ENCODE data around the gene CREB3L2.

Gene CREB3L2

DNA sequence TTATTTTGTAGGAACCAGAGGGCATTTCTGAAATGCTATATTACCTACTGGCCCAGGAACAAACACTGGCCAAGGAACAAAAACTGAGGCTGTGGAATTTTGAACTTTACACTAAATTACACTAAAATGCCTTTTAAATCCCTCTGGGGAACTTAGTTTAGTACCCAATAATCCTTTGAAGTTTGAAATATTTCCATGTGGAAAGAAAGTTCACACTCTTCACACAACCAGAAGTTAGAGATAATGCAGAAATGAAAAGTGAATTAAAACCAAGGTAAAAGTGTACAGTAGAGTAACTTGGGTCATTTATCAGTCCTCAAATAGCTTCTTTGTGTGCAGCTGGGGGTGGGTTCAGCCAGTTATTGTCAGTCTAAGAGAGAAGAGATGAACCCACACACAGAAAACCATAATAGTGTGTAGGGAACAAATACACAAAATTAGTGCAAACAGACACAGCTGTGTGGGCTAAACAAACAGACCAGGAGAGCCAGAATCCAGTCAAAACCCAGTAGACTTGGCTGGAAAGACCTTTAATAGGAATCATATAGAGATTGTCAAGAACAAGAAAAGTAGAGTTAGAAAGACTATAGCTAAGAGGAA, 108.6 kb downstream of the CREB3L2 start:
- DNase-seq: peak; percentile 26

DNA sequence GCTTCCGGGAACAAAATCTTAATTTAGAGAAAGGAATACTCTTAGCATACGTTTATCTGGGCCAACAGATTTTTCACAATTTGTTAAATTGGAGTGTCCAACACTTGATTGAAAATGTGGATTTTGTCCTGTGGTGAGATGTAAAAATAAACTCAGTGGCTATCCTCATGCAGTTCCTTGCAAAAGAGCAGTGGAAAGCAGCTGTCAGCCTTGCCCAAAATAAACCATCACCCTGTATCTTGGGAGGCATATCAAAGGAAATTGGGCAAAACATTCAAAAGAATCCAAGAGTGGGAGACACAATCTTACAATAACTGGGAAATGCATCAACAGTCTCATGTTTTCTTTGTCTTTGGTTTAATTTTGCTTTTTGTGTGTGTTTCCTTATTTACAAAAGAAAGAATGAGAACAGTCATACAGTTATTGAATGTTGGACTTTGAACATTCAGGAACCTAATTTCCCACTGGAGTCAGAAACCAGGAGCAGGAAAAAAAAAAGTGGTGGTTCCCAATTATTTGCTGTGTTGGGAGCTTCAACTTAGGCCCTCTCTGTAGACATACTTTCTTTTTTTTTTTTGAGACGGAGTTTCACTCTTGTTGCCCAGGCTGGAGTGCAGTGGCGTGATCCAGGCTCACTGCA, 110.8 kb downstream of the CREB3L2 start:
- DNase-seq: no peak

DNA sequence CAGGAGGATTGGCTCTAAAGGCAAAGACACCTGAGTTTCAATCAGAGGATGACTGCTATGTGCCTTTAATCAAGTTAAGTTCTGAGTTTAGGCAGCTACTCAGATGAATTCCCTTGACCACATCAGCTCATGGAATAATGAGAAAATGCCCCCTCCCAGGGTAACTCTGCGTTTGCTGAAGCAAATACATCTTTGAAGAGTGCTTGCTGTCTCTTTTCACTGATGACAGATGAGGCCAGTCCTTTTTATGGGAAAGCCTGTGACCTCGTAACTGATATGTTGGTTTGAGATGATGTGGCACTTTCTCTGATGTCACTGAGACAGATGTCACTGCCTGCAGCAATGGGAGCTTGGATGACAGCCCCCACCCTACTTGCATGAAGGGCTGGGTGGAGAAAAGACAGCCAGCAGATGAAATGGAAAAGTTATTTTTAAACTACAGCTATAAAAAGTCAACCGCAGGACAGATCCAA, 111.4 kb downstream of the CREB3L2 start:
- no peak for DNase-seq

DNA sequence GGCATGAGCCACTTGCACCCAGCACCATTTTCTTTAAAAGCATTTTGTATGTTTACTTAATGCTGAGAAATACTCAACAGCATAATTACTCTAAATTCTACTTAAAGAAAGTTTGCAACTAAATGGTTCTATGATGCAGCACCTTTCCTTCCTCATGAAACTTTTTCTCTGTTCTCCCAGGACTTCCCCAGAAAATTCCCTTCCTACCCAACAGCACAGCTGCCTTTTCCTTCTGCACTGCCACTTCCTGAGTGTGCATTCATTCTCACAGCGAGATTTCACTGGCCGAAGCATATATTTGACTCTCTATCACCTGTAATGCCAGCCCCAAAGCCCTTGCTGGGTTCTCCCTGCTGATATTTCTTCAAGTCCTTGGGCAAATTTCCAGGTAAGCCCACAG, 113.6 kb downstream of the CREB3L2 start:
- no peak for DNase-seq

DNA sequence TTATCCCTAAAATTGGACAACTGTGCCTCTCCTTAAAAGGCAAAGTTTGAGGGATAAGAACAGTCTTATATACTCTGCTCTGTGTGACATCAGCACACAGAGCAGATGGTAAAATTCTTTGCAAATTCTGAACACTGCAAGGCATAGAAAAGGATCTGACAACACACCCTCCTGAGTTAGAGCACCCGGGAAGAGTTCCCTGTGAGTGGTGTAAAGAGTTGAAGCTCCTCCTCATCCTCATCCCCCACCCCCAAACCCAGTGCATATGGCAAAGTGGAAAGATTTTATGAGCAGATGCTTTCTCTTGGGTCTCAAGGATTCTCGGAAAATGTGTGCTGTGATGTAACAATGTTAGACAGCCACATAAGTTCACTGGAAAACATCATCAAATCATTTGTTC, 115.1 kb downstream of the CREB3L2 start:
- DNase-seq: no peak

DNA sequence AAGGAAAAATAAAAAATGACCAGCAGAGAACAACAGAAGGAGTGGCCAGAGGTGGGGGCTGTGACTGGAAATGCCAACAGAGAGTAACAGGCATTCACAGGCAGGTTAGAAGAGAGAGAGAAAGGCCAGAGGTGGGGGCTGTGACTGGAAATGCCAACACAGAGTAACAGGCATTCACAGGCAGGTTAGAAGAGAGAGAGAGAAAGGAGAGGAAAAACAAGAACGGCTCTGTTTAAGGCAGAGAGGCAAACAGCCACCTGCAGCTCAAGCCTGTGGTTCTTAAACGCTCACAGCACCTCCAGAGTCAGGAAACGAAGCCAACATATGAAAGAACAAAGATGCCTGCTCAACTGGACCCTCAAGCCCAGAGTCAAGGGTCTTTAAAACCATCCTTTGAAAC, 115.6 kb downstream of the CREB3L2 start:
- DNase-seq: no peak

DNA sequence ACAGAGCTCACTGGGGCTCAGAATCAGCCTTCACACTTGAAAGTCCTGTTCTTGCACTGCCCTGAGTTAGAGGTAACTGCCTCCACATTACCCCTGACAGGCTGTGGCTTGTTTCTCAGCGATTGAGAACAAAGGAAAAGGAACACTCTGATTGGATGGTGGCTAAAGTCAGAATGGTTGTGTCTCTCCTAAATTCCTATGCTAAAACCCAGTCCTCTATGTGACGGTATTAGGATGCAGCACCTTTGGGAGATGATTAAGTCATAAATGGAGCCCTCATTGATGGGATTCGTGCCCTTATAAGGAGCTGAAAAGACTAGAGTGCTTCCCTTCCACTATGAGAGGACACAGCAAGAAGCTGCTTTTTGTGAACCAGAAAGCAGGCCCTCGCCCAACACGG, 116.2 kb downstream of the CREB3L2 start:
- no peak for DNase-seq

DNA sequence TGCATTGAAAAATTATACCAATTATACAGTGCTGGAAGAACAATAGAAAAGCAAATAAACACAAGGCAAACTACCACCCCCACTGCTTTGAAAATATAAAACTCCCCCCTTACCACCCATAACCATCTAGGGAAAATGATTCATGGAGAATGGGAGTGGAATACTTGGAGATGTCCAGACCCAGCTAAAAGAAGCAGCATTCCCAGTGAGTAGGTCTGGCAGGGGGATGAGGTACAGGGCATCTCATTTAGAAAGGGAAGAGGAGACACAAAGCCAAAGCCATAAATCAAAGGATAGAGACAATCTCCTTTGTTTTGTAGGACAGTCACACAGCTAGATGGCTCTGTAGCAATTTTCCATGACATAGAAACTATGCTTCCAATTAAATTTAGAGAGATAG, 119.1 kb downstream of the CREB3L2 start:
- peak; percentile 7 for DNase-seq

DNA sequence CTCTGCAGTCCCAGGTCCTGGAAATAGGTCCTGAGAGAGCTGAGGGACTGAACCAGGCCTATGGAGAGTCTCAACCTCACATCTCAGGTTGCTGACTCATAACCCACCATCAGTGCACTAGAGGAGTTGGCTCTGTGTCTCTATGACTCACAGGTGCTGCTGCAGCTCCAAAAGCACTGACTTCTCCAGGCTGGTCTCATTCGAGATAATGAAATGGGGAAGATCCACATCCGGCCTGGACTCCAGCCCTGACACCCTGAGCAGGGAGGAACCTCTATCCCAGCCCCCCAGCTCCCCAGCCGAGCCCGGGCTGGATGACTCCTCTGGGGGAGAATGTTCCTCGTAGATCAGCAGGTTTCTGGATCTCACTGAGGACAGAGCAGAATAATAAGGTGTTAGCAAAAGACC, 119.6 kb downstream of the CREB3L2 start:
- no peak for DNase-seq

DNA sequence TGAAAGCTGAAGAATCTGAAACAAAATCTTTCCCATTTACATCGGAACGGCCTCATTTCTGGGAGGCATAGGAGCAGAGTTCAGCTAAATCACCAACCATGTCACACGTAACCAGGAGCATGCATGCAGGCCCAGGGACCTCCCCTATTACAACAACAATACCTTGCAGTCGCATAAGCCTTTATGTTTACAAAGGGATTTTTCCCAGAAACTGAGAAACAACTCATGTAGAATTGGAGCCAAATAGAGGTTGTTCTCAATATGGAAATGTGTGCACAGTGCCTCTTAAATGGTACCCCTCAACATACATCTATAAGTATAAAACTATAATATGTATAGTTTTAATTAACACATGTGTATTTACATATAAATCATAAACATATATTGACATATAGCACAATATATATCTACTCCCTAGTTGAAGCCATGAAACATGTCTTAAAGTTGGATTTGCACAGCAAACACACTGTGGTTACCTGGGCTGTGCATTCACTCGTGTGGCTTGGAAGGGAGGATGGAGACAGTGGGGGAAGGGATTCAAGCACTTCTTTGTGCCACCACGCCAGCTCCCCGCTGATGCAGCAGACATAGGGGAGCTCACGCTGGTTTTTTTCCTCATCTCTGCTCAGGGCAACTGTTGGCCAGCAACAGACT, 120.2 kb downstream of the CREB3L2 start:
- no peak for DNase-seq

DNA sequence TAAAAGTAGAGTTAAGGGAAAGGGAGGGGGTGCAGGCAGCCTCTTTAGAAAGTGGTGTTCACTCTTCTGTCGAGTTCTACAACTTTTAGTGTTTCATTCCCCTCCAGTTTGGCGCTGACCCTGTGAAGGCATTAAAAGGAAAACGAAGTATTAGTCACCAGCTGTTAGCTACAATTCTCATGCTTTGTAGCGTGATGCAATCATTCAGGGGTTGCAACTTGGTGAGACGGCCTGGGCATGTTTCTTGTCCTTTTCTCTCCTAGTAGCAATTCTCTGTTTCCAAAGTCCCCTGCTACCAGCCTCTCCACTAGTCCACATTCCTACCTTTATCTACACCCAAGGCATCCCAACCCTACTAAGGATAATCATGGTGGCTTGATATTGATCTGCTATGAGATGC, 121.5 kb downstream of the CREB3L2 start:
- no peak for DNase-seq

DNA sequence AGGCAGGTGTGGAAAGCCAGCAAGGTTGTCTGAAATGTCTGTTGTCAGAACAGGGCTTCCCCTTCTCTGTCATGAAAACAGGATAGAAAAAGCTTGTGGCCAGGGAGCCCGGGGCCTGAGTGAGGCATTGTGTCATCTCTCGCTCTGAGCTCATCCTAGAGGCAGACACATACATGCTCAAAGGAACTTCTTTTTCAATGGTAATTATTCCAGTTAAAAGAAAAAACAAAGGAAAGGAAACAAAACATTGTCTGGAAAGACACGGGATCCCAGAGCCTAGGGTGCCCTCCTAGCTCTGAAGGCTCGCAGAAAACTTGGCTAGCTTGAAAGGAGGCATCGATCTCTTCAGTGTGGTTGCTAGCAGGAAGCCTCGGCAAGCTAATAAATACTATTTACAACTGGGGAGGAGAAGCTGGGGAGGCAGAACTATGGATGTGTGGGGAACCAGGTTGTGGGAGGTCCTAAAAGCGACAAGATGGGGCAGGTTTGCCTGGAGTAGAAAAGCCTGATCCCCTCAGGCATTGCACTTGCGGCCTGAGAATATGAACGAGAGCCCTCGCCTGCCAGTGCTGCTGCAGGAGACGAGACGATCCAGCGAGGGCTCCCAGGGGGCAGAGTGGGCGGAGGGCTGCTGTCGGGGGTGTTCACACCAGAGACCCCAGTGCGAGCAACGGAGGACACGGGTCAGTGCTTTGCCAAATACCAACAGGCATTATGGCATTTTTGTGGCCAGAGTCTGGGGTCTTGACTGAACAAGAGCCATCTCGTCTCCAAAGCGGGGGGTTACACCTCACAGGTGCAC, 122.3 kb downstream of the CREB3L2 start:
- DNase-seq: no peak

DNA sequence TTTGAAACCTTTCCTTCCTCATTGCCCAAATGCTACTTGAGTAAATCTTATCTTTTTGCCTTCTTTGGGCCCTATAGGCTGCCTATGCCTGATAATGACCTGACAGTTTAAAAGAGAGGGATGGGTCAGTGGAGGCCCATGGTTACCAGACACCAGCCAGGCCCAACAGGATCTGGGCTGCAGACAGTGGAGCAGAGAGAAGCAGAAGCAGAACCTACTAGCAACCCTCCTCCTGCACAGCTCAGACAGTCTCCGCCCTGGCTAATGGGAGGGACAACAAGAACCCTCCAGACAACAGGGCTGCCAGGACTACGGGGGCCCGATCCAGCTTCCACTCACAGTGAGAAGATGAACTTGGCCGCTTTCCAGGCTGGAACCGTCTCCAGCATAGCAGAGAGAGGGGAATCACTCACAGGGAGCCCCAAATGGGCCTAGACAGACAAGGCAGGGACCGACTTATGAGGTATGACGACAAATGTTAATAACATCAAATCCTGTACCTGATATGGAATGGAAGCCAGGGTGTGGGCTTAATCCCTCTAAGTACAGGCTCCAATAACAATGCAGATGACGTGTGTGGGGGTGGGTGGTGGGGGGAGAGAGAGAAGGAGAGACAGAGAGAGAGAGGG, 123.4 kb downstream of the CREB3L2 start:
- no peak for DNase-seq

DNA sequence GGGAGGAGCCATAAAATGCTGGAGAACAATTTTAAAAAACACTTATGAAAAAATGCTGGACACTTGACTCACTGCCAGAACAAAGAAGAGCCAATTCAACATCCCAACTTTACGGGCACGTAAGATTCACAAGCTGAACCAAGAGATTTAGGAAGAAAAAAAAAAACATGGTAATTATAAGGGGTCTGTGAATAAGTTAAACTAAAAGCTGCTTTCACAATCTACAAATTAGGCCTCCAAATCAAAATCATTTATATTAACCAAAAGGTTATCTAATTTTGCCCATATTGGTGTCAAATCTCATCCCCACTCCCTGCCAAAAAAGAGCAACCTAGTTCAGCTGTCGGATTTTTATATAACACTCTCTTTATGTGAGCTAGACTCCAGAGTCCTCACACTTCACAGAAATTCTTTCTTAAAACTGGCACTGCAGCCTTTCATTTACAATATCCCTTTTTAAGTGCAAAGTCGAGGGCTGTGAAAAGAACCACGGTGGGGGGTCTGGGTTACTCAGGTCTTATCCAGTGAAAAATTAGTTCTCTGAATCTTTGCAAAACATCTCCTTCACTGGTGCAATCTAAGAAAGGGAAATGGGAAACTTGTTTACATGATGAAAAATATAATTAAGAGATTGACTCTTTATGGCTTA, 124.7 kb downstream of the CREB3L2 start:
- no peak for DNase-seq

DNA sequence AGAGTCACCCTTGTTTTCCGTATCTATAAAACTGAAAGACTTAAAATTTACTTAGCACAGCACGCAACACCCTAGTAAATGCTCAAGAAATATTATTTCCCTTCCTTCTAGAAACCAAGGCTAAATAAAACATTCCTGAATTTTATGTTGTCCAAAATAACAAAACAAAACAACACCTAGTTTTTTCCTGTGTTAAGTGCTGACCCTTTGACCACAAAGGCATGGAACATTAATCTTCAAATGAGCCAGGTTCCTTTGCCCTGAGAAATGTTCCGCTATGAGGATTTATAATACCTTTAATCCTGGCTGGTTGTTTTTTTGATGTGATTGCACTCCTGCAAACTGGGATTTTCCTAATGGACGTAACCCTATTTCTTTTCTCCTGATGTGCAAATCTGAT, 126.1 kb downstream of the CREB3L2 start:
- no peak for DNase-seq

DNA sequence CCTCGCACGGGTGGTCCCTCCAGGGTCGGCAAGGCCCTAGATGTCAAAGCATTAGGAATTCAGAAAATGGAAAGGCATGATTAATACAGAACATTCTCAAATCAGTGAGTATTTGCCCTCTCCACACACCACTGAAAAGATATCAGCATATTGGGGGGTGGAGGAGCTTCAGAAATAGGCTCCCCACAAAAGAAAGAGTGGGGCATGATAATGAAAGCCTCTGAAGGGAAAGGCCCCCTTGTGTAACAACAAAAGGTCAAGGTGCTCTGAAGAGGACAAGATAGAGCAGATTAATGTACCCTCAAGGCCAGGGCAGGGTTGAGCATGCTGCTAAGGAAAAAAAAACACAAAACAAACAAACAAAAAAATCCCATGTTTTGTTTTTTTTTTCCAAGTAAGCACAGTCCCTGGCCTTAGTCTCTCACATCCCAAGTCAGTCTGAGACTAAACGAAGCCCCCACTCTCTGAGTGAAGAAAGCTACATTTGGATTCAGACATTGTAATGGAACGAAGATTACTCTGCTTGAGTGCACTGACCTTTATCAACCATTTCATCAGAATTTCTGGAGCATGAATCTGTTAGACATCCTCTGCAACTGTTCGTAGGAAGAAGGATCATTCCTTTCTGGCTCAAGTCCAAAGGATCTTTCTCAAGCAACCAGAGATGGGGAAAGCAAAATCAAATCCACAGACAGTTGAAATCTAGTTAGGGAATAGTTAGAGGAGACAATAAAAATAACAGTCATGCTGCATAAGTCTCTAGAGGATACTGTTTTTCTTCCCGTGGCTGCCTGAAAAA, 127.7 kb downstream of the CREB3L2 start:
- no peak for DNase-seq

DNA sequence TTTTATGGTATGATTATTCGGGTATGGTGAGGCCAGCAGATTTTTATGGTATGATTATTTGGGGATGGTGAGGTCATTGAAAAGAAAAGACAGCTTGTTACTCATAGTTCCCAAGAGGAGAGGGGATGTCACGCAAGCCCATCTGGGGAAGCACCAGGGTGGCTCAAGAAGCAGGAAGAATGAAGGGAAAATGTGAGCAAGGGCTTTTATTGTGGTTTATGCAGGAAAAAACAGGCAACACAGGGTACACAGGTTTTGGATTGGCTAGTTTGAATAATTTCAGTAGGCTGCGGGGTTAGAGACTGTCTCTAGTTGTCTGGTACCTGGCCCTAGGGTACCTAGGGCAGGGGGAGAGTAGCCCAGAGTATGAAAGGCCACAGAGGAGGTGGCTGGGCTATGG, 128.4 kb downstream of the CREB3L2 start:
- DNase-seq: no peak

DNA sequence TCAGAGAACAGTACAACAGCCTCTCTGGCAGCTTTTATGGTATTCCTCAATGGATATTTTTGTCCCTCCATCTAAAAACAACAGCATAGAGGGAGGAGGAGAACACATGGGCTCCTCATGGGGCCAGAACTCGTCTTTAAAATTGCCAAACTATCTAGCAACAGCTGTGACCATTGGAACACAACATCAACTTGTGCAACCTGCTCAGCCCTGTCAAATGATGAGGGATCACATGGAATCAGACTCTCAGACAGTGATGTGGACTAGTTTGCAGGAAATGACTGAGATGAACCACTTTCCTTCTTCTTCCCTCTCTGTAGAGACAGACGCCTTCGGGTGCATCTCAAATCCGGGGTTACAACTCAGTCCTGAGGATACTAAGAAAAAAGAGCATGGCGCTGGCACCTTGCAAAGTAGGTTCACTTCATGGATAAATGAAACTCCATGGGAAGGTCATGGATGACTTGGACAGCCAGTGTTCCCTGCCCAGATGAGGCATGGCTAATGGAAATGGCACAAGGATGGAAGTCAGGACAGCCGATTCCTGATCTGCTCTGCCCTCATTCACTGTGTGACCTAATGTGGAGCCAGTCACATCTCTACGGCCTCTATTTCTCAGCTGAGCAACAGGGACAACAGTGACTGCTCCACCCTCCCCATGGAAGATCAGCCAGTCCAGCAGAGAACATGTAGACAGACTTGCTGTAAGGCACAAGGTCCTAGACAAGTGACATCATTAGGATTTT, 130.5 kb downstream of the CREB3L2 start:
- DNase-seq: no peak

DNA sequence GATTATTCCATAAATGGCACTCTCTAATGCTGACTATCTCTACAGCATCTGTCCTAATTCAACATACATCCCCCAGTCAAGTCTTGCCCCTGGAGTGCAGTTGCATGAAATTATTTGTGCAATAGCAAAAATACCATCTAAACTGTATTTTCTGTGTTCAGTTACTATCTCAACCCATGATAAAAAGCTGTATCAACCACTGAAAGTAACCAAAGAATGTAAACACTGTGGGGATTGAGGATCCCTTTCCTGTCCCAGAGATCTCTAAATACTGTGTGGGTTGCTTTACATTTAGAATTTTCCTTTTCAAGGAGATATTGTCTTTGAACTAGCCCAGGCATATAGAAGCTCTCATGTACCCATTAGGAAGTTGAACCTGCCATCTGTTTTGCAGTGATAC, 131.2 kb downstream of the CREB3L2 start:
- no peak for DNase-seq

DNA sequence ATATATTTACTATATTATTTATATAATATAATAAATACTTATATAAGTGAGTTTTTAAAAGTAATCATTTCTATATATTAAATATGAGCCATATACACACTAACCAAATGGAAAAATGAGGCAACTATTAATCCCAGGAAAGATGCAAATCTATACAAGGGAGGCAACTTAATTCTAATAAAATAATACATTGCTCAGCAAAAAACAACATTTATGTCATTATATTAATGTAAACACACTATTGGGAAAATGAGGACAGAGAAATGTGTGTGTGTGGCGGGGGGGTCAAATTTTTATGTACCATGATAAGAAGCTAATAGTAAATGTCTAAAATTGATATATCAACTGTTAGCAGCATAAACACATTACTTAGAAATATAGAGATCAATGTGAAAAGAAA, 131.8 kb downstream of the CREB3L2 start:
- DNase-seq: no peak

DNA sequence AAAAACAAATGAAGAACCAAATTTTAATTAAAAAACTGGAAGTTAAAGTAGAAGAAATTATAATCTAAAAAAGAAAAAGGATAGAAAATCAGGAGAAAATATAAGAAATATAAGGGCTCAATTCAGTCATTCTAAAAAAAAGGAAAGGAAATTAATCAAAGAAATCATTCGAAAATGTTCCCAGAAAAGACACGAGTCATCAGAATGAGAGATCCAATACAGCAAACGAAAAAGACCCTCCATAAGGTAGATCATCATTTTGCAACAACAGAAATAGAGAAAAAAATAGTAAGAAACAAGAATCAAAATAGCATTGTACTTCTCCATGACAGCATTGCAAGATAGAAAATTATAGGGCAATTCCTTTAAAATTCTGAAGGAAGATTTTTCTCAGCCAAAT, 132.6 kb downstream of the CREB3L2 start:
- DNase-seq: no peak

Data from NCI-H748 treated with DMSO at 0.1 percent for 48 hours (cell line).